Heart right ventricle (tissue), 16 donors: ENCODE results near the gene PDE1A. TPM values are rescaled to one million over a fixed set of nuclear protein-coding genes. Genes with fewer than 3 reads are reported as not detected.

Experiments used
- ATAC-seq, 8 donors: fragments of 200-7000 bp; cut with Tn5 transposase; one replicate each; pipeline ENCODE4 v1.9.1; 2020; ENCODE audit warnings: mild to moderate bottlenecking in 8 of 8, moderate library complexity in 8 of 8, moderate number of reproducible peaks in 1 of 8
- DNase-seq, 2 donors: peaks; one replicate each; pipeline ENCODE4 v3.0.0-alpha.2; 2020
- H3K27ac ChIP-seq, 10 donors: fragments of 200-600 bp; sonication (generic) in 2 of 10; one replicate each; pipeline versions ENCODE4 v1.5.0 to v1.8.0; 2020 to 2022; ENCODE audit warnings: mild to moderate bottlenecking in 3 of 10
- H3K27me3 ChIP-seq, 7 donors: fragments of 200-600 bp; one replicate each; pipeline ENCODE4 v1.8.0; 2021 to 2022; ENCODE audit warnings: mild to moderate bottlenecking in 2 of 7
- H3K36me3 ChIP-seq, 9 donors: fragments of 200-600 bp; sonication (generic) in 1 of 9; one replicate each; pipeline versions ENCODE4 v1.5.0 to v1.8.0; 2020 to 2022; ENCODE audit warnings: mild to moderate bottlenecking in 2 of 9
- H3K4me1 ChIP-seq, 9 donors: fragments of 200-600 bp; sonication (generic) in 1 of 9; one replicate each; pipeline versions ENCODE4 v1.5.0 to v1.8.0; 2020 to 2022; ENCODE audit warnings: mild to moderate bottlenecking in 4 of 9
- H3K4me3 ChIP-seq, 10 donors: fragments of 200-600 bp; sonication (generic) in 2 of 10; one replicate each; pipeline versions ENCODE4 v1.5.0 to v1.8.0; 2020 to 2022; ENCODE audit warnings: mild to moderate bottlenecking in 7 of 10, moderate library complexity in 2 of 10
- H3K9me3 ChIP-seq, 11 donors: fragments of 200-600 bp in 10 of 11; sonication (generic) in 2 of 11; one replicate each; pipeline versions ENCODE4 v1.5.0 to v1.8.0; 2013 to 2022; ENCODE audit warnings: mild to moderate bottlenecking in 2 of 11, control low read depth in 1 of 11, moderate library complexity in 1 of 11
- CTCF ChIP-seq, 9 donors: fragments of 200-600 bp; sonication (generic) in 2 of 9; IDR thresholded peaks; one replicate each; pipeline versions ENCODE4 v1.5.0 to v1.8.0; 2021 to 2022; ENCODE audit warnings: antibody characterized with exemption in 9 of 9, mild to moderate bottlenecking in 5 of 9, moderate library complexity in 1 of 9
- WGBS, 2 donors: extraction: QIAGEN DNeasy Blood & Tissue Kit; methylation state at CpG; one replicate each; pipeline ENCODE4 v1.1.7; 2013; ENCODE audit warnings: inconsistent platforms in 1 of 2; 5-methylcytosine and 5-hydroxymethylcytosine counted together
- intact Hi-C, 10 donors: fragments of 100-400 bp; cut with DNase I; formaldehyde crosslinking; loops; one replicate each; pipeline versions ENCODE4 v1.11.1 to v1.14.2; 2022
- polyA plus RNA-seq, 2 donors: library from polyadenylated mRNA; stranded (reverse); fragments of 200-250 nt; gene quantifications; one replicate each; pipeline ENCODE4 v1.2.3, GENCODE V29; 2013
- total RNA-seq, 10 donors: library from RNA; stranded (reverse); fragmentation: NEBNext Ultra II Directional in 3 of 10; extraction: Animal tissue kit (Norgen Biotek cat#: 25700) in 3 of 10; gene quantifications; one replicate each; pipeline versions ENCODE4 v1.2.1 to v1.2.4, GENCODE V29; 2021 to 2023
- donor health status: Arrhythmogenic right ventricular cardiomyopathy.
- donor health status: ischemic (EF 13 %, LVEDD 7.1; RV severe dilation, severe dysfunction).
- donor health status: healthy with polysubstance abuse.
- donor health status: DM: no; HTN: yes; CAD: no.
- donor health status: DM: no; HTN: no; CAD: no.
- donor health status: ischemic (EF 25% LVEDD 6.9; RV normal size, moderate dysfunction).
- donor health status: ischemic (EF 25% LVEDD 5.7; RV mildly dilated, moderate dysfunction).
- donor health status: healthy.
- donor health status: DM: yes; HTN: yes; CAD: no.
- donor health status: Ischemic cardiomyopathy.
- donor health status: ischemic (EF 35%, LVEDD 5.7; RV mildly dilated, moderate dysfunction).
- donor health status: nonischemic (EF 11% LVEDD 7.7; RV severe dilation, severe dysfunction).
- donor health status: DM: yes; HTN: yes; CAD: no.
- donor health status: PGD.
- donor health status: ischemic (EF 29% LVEDD 5.4; RV normal size, mild dysfunction).
- donor health status: nonischemic (EF 23%, LVEDD 6.1; RV moderate dilation, normal function).

PDE1A gene
- total and polyA plus RNA-seq, 12 donors: 3.6 to 66.7 (median 14.8) TPM

GRCh38 chr2:182191061-182191460, 235.8 kb downstream of the PDE1A start:
- no peak overlapping the region for H3K27ac ChIP-seq
- TF ChIP-seq CTCF (IDR thresholded peaks at IDR 0.05): no peak
- peaks cover 0 to 10% (median 5%) of the 10 kb centered on the region in 9 donors for H3K4me1 ChIP-seq
- ATAC-seq (no peak), DNase-seq (no peak)
- no peaks in the 10 kb centered on the region for H3K36me3 ChIP-seq
- no peaks in the 10 kb centered on the region for H3K9me3 ChIP-seq
- intact Hi-C loops: no loop called here
- no peak overlapping the region for H3K4me3 ChIP-seq
- H3K27me3 ChIP-seq: no peaks in the 10 kb centered on the region
- 96 to 98% methylated on average over 2 of the region's 2 CpGs for WGBS, 2 donors

GRCh38 chr2:182187130-182187529, 239.7 kb downstream of the PDE1A start:
- H3K27ac ChIP-seq: peak overlapping the region in 3 of 10 donors; percentile 3 to 45 (median 27)
- DNase-seq (peak in 1 of 2 donors; percentile 10), ATAC-seq (peak in 5 of 8 donors; percentile 41 to 87 (median 78))
- no peaks in the 10 kb centered on the region for H3K27me3 ChIP-seq
- intact Hi-C loops: loop anchor here in 5 of 10 donors (1.0 to 10.0 kb wide), 6 partner anchors 238 to 465 kb away; partner anchors contain the start of gene PDE1A (in 2 of the 5)
- peaks cover 0 to 10% (median 5%) of the 10 kb centered on the region in 9 donors for H3K4me1 ChIP-seq
- H3K4me3 ChIP-seq: no peak overlapping the region
- no peak for TF ChIP-seq CTCF (IDR thresholded peaks at IDR 0.05)
- peaks cover 0 to 28% (median 0%) of the 10 kb centered on the region in 9 donors for H3K36me3 ChIP-seq
- H3K9me3 ChIP-seq: peaks cover 0 to 24% (median 14%) of the 10 kb centered on the region in 11 donors

GRCh38 chr2:182186132-182186735, 240.6 kb downstream of the PDE1A start:
- Histone ChIP-seq H3K27ac (peak overlapping the region in 3 of 10 donors; percentile 3 to 45 (median 27)), H3K4me3 (no peak overlapping the region), H3K36me3 (peaks cover 0 to 28% (median 0%) of the 10 kb centered on the region in 9 donors), H3K9me3 (peaks cover 0 to 25% (median 14%) of the 10 kb centered on the region in 11 donors), H3K27me3 (no peaks in the 10 kb centered on the region), H3K4me1 (peaks cover 0 to 10% (median 5%) of the 10 kb centered on the region in 9 donors)
- DNase-seq (no peak), ATAC-seq (peak; percentile 22 to 72 (median 51))
- 28 to 30% methylated on average over 4 of the region's 4 CpGs for WGBS, 2 donors
- TF ChIP-seq CTCF (IDR thresholded peaks at IDR 0.05): peak; percentile 68 to 90 (median 81)
- intact Hi-C loops: loop anchor here in 7 of 10 donors (1.0 to 10.0 kb wide), 7 partner anchors 239 to 466 kb away; partner anchors contain the start of gene PDE1A (in 2 of the 7)

- H3K27ac ChIP-seq: no peak overlapping the region
- TF ChIP-seq CTCF (IDR thresholded peaks at IDR 0.05): no peak
- H3K9me3 ChIP-seq: peaks cover 0 to 25% (median 14%) of the 10 kb centered on the region in 11 donors
- H3K36me3 ChIP-seq: peaks cover 0 to 28% (median 0%) of the 10 kb centered on the region in 9 donors
- DNase-seq (no peak), ATAC-seq (no peak)
- H3K27me3 ChIP-seq: no peaks in the 10 kb centered on the region
- WGBS, 2 donors: 49 to 61% methylated on average over 2 of the region's 2 CpGs
- H3K4me3 ChIP-seq: no peak overlapping the region
- intact Hi-C loops: loop anchor here in 2 of 10 donors (5.0 to 10.0 kb wide), 2 partner anchors 242 to 440 kb away; partner anchors contain the start of gene PDE1A (in 1 of the 2)
- H3K4me1 ChIP-seq: peaks cover 0 to 10% (median 4%) of the 10 kb centered on the region in 9 donors
Measured at GRCh38 chr2:182182436-182182835, 244.4 kb downstream of the PDE1A start.
